Ovary (tissue), 3 donors: ENCODE results near the gene OTUD4.

ENCODE experiments used
- EP300 ChIP-seq: sonication (generic); formaldehyde crosslinking; IDR thresholded peaks from one replicate; pipeline ENCODE4 v1.6.1; 2017; ENCODE audit warnings: antibody characterized with exemption
- POLR2A ChIP-seq: fragments of 450-650 bp; IDR thresholded peaks from one replicate; pipeline ENCODE4 v1.6.1; 2017; ENCODE audit warnings: antibody characterized with exemption, mild to moderate bottlenecking, moderate library complexity
- TF ChIP-seq, protein P1 (sequence below), 3 donors: fragments of 450-650 bp in 2 of 3; fragments of 200-600 bp in 1 of 3; IDR thresholded peaks; one replicate each; pipeline versions ENCODE4 v1.5.1 to v1.8.0; 2016 to 2022; ENCODE audit warnings: antibody characterized with exemption in 3 of 3, mild to moderate bottlenecking in 1 of 3
- donor health status: DM: no; HTN: no; CAD: no.

DNA sequence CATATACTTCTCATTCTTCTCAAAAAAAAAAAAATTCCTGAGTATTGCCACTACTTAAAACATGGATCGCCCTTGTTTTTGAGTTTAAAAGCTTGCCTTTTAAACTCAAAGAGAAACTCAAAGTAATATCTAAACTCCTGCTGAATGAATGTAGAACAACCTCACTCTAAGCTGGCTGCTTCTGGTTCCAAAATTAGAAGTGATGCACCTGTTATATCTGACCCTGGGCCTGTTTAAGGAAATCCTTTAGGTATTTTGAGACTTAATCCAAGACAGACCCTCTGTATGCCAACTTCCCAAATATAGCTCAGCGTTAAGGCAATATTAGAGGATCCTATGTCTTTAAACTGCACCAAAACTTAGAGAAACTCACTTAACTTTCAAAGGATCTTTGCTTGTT is 1.8 kb upstream of the OTUD4 start:
- TF ChIP-seq, protein P1, sequence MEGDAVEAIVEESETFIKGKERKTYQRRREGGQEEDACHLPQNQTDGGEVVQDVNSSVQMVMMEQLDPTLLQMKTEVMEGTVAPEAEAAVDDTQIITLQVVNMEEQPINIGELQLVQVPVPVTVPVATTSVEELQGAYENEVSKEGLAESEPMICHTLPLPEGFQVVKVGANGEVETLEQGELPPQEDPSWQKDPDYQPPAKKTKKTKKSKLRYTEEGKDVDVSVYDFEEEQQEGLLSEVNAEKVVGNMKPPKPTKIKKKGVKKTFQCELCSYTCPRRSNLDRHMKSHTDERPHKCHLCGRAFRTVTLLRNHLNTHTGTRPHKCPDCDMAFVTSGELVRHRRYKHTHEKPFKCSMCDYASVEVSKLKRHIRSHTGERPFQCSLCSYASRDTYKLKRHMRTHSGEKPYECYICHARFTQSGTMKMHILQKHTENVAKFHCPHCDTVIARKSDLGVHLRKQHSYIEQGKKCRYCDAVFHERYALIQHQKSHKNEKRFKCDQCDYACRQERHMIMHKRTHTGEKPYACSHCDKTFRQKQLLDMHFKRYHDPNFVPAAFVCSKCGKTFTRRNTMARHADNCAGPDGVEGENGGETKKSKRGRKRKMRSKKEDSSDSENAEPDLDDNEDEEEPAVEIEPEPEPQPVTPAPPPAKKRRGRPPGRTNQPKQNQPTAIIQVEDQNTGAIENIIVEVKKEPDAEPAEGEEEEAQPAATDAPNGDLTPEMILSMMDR (IDR thresholded peaks at IDR 0.05), result no peak
- TF ChIP-seq POLR2A, result no peak
- no peak for TF ChIP-seq EP300
